ENCODE data around the gene IL6R.
"Not testable (repeated sequence)": the region's sequence is repeated elsewhere in the genome, so short reads cannot be mapped to it uniquely, and the experiment has no call there.

Gene IL6R

DNA sequence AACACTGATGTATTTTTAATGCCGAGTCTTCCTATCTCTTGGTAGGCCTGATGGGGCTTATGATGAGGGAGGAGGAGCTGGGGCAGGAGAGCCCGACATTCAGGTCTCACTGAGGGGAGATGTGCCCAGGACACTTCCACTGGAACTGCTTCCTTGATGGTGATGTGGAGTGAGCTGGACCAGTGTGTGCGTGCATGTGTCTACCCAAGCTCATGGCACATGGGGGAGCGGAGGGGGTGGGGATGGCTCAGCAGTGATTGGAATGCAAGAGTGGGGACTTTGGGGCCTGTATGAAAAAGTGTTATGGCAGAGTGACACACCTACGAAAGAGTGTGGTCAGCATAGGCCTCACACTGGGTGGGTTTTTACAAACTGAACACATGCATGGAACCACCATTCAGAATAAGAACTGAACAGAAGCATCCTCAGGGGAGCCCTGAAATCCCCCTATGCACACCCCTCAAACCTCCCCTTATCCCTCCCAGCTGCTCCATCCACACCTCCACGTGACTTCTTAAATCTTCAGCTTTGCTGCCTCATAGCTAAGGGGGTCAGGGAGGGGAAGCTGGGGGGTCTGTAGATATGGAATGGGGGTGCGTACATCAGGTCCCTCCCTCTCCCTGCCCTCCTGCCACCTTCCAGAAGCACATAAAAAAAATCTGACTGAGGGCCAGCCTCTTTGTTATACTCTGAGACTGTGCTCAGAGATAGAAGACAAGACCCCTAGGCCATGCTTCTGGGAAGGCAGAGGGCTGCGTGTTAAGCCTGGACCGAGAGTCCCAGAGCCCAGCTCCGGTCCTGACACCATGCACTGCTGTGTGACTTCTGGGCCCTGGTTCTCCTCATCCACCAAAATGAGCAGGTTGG, 11.6 kb downstream of the IL6R start:
- no peaks in the 10 kb centered on the region for H3K27me3 Mint-ChIP-seq
- peak overlapping the region; percentile 70 for H3K27ac Mint-ChIP-seq
- no peak overlapping the region for H3K4me3 Mint-ChIP-seq
- no peaks in the 10 kb centered on the region for H3K9me3 Mint-ChIP-seq
- peaks cover 74% of the 10 kb centered on the region for H3K4me1 Mint-ChIP-seq (ENCODE audit: low read depth)
- H3K36me3 Mint-ChIP-seq (ENCODE audit: low read depth): peaks cover under 1% of the 10 kb centered on the region
- peak; percentile 33 for DNase-seq

DNA sequence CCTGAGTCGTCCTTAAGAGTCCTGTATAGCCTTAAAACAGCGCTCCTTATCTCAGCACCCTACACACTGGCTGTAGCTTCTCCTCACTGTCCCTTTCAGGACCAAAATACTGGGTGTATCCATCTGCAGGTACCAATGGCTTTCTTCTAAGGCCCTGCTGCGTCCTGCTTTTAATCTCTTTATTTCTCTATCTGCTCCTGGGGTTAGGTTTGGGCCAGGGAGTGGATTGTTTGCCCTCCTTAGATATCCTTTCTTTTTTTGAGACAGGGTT, 12.1 kb downstream of the IL6R start:
- H3K27ac Mint-ChIP-seq: peak overlapping the region; percentile 70
- no peaks in the 10 kb centered on the region for H3K27me3 Mint-ChIP-seq
- no peaks in the 10 kb centered on the region for H3K36me3 Mint-ChIP-seq (ENCODE audit: low read depth)
- DNase-seq: peak; percentile 25
- H3K4me1 Mint-ChIP-seq (ENCODE audit: low read depth): peaks cover 77% of the 10 kb centered on the region
- no peak overlapping the region for H3K4me3 Mint-ChIP-seq
- H3K9me3 Mint-ChIP-seq: no peaks in the 10 kb centered on the region

DNA sequence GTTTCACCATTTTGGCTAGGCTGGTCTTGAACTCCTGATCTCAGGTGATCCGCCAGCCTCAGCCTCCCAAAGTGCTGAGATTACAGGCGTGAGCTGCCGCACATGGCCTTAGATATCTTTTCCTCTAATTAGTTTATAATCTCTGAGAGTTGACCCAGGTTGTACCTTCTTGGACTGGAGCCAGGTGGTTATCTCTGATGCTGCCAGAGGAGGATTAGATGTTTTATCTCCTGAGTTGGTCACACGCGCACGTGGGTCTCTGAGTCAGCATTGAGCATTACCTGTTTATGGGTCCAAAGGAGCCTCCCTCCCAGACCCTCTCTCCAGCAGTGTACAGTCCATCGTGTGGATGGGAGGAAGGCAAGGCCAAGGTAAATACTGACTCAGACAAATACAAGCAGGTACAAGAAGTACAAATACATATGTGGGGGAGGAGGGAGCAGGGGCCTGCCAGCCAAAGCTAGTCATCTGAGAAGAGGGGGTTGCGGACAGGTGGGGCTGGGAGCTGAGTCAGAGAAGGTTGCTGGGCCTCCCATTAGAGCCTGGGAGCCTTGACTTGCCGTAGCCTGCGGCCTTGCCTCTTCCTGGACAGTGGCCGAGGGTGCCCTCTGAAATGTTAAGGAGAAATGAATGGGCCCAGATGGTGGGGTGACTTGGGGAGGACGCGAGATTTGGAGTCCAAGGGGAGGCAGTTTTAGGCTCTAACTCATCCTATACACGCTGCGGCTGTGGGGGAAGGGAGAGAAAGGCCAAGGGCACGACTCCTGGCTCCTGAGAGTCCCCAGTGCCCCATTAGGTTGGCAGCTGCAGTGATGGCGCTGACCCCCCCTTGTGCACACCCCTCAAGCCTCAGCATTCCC, 13.1 kb downstream of the IL6R start:
- H3K9me3 Mint-ChIP-seq: no peaks in the 10 kb centered on the region
- H3K4me3 Mint-ChIP-seq: peak overlapping the region; percentile 28
- no peaks in the 10 kb centered on the region for H3K27me3 Mint-ChIP-seq
- H3K4me1 Mint-ChIP-seq (ENCODE audit: low read depth): peaks cover 84% of the 10 kb centered on the region
- peak; percentile 61 for DNase-seq
- H3K27ac Mint-ChIP-seq: peak overlapping the region; percentile 93
- no peaks in the 10 kb centered on the region for H3K36me3 Mint-ChIP-seq (ENCODE audit: low read depth)

DNA sequence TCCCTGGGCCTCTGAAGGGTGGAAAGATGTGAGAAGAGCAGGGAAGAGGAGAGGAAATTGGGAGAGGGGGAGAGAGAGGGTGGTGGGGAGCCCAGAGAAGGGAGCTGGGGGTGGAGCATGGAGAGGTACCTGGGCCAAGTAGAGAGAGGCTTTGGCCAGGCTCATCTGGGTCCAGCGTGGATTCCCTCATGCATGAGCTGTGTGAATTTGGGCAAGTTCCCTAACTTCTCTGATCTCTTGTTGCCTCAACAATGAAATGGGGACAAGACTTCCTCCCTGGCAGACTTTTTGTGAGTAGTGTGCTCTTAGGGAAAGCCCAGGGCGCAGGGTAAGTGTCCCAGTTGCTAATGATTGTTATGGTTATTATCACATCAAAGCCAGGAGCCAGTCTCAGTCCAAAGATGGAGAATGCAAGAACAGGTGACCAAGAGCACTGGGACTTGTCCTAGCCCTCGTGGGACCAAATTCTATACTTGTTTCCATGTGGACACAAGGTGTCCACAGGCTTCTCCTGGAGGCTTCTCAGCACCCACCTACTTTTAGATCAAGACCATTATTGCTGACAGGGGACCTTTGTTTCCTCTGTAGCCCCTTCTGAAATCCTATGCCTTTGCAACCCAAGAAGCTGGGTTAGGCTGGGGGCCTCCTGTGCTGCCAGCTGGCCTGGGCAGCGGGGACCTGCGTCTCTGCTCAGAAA, 13.9 kb downstream of the IL6R start:
- Mint-ChIP-seq H3K27ac (peak overlapping the region; percentile 93), H3K27me3 (no peaks in the 10 kb centered on the region), H3K4me3 (peak overlapping the region; percentile 62), H3K9me3 (no peaks in the 10 kb centered on the region), H3K4me1 (ENCODE audit: low read depth) (peaks cover 85% of the 10 kb centered on the region), H3K36me3 (ENCODE audit: low read depth) (no peaks in the 10 kb centered on the region)
- DNase-seq: peak; percentile 53

GRCh38 chr1:154419620-154420571, 14.8 kb downstream of the IL6R start:
- H3K27me3 Mint-ChIP-seq: no peaks in the 10 kb centered on the region
- peak overlapping the region; percentile 93 for H3K27ac Mint-ChIP-seq
- no peaks in the 10 kb centered on the region for H3K36me3 Mint-ChIP-seq (ENCODE audit: low read depth)
- DNase-seq: no peak
- peaks cover 87% of the 10 kb centered on the region for H3K4me1 Mint-ChIP-seq (ENCODE audit: low read depth)
- no peaks in the 10 kb centered on the region for H3K9me3 Mint-ChIP-seq
- peak overlapping the region; percentile 62 for H3K4me3 Mint-ChIP-seq

DNA sequence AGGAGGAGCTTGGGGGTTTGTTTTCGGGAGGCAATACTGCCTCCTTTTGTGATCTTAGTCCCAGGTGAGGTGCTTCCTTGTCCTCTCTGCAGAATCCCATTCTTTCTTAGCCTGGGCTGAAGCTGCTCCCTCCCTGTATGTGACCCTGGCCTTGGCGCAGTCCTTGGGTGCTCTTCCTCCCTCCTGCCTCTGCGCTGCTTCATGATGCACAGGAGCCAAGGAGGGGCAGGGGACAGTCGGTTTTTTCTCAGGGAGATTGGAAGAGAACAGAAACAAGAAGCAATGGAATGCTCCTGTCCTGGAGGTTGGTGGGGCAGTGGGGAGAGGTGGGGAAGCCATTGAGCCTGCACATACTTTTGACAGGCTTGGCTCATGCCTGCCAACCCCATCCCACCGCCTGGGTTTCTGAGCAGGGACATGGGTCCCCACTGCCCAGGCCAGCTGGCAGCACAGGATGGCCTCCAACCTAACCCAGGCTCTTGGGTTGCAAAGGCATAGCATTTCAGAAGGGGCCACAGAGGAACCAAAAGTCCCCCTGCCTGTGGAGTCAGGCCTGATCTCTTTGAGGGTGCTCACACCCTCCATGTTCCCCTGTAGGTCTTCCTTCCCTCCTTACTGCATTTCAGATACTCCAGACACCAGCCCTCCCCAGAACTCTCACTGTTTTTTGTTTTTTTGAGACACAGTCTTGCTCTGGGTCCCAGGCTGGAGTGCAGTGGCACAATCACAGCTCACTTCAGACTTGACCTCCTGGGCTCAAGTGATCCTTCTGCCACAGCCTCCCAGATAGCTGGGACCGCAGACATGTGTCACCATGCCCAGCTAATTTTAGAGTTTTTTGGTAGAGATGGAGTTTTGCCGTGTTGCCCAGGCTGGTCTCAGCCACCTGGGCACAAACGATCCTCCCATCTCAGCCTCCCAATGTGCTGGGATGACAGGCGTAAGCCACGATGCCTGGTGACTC, 16.1 kb downstream of the IL6R start:
- no peak for DNase-seq
- peak overlapping the region; percentile 82 for H3K27ac Mint-ChIP-seq
- no peaks in the 10 kb centered on the region for H3K27me3 Mint-ChIP-seq
- no peaks in the 10 kb centered on the region for H3K9me3 Mint-ChIP-seq
- H3K4me1 Mint-ChIP-seq (ENCODE audit: low read depth): peaks cover 92% of the 10 kb centered on the region
- H3K36me3 Mint-ChIP-seq (ENCODE audit: low read depth): no peaks in the 10 kb centered on the region
- no peak overlapping the region for H3K4me3 Mint-ChIP-seq

DNA sequence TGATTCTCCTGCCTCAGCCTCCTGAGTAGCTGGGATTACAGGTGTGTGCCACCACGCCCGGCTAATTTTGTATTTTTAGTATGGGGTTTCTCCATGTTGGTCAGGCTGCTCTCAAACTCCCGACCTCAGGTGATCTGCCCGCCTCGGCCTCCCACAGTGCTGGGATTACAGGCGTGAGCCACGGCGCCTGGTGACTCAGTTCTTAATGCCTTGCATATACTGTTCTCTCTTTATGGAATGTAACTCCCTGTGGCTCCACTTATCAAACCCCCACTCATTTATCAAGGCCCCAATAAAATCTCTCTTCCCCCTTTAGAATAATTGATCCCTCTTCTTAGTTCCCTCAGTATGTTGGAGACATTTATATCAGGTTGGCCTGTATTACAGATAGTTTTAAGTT, 16.9 kb downstream of the IL6R start:
- not testable (repeated sequence) for H3K27me3 Mint-ChIP-seq; DNase-seq; H3K9me3 Mint-ChIP-seq; H3K4me3 Mint-ChIP-seq; H3K36me3 Mint-ChIP-seq (ENCODE audit: low read depth)
- Mint-ChIP-seq H3K27ac (peak overlapping the region; percentile 60), H3K4me1 (ENCODE audit: low read depth) (peaks cover 88% of the 10 kb centered on the region)

- H3K27me3 Mint-ChIP-seq: no peaks in the 10 kb centered on the region
- peak overlapping the region; percentile 60 for H3K27ac Mint-ChIP-seq
- no peaks in the 10 kb centered on the region for H3K36me3 Mint-ChIP-seq (ENCODE audit: low read depth)
- no peak for DNase-seq
- H3K4me3 Mint-ChIP-seq: no peak overlapping the region
- peaks cover 88% of the 10 kb centered on the region for H3K4me1 Mint-ChIP-seq (ENCODE audit: low read depth)
- H3K9me3 Mint-ChIP-seq: no peaks in the 10 kb centered on the region
Observed at GRCh38 chr1:154422521-154422920, 17.4 kb downstream of the IL6R start.

DNA sequence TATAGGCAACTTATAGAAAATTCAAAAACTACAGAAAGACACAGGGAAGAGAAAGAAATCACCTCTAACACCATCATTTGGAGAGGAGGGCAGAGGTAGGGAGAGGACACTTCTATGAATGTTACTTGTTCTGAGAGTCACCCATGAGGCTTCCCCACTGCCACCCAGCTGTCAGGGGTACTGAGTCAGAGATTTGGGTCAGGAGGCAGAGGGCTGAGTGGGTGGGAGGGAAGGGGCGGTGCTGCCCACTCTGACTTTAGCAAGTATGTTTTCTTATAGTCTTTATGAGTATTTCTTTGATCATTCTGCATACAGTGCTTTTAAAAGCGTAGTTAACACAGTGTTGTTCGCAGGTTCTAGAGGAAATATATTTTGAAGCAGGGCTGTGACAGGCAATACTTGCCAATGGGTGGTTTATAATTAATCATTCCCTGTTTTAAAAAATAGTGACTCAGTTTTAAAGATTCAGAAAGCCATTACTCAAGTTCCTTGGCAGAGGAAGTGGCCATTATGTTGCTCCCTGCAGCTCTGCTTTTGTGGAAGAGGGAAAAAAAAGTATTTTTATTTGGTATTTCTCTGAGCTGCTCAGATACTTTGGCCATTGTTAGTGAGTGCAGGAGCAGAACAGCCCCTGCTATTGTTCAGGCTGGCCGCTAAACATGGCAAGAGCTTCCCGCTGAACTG, 18.3 kb downstream of the IL6R start:
- Mint-ChIP-seq H3K4me1 (ENCODE audit: low read depth) (peaks cover 85% of the 10 kb centered on the region), H3K27me3 (no peaks in the 10 kb centered on the region), H3K4me3 (no peak overlapping the region), H3K36me3 (ENCODE audit: low read depth) (no peaks in the 10 kb centered on the region), H3K9me3 (no peaks in the 10 kb centered on the region), H3K27ac (peak overlapping the region; percentile 79)
- no peak for DNase-seq

DNA sequence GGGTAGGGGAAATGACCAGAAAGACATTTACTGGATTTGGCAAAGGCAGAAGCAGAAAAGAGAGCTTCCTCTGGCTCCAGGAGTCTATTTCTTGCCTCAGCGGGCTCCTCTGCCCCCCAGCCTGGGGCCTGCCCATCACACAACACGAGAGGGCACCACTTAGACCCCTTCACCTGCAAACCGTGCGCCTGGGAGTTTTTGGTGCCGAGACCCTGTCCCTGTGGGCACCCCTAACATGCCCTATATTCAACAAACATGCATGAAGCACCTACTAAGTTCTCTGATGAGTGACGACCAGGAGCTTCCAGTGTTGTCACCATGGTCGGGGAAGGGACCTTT, 18.8 kb downstream of the IL6R start:
- Mint-ChIP-seq H3K27me3 (no peaks in the 10 kb centered on the region), H3K27ac (peak overlapping the region; percentile 79)

DNA sequence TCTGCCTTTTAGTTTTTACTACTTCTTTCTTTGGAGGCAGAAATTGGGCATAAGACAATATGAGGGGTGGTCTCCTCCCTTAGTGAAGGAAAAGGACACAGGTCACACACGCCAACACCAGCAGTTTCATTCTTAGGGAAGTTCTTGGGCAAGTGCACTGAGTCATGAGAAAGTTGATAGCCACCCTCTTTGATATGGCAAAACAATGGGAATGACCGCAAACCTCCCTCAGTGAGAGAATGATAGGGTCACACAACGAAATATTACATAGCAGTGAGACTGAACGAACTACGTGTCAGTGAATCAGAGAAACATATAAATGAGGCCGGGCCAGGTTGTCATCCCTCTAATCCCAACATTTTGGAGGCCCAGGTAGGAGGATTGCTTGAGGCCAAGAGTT, 20.0 kb downstream of the IL6R start:
- H3K27me3 Mint-ChIP-seq: no peaks in the 10 kb centered on the region
- no peak overlapping the region for H3K4me3 Mint-ChIP-seq
- no peaks in the 10 kb centered on the region for H3K9me3 Mint-ChIP-seq
- no peak overlapping the region for H3K27ac Mint-ChIP-seq
- H3K4me1 Mint-ChIP-seq (ENCODE audit: low read depth): peaks cover 74% of the 10 kb centered on the region
- peaks cover 9% of the 10 kb centered on the region for H3K36me3 Mint-ChIP-seq (ENCODE audit: low read depth)
- DNase-seq: no peak

More for the DNA sequence above, 18.8 kb downstream of the IL6R start:
- no peak for DNase-seq
- H3K36me3 Mint-ChIP-seq (ENCODE audit: low read depth): no peaks in the 10 kb centered on the region
- no peak overlapping the region for H3K4me3 Mint-ChIP-seq
- H3K9me3 Mint-ChIP-seq: no peaks in the 10 kb centered on the region
- peaks cover 82% of the 10 kb centered on the region for H3K4me1 Mint-ChIP-seq (ENCODE audit: low read depth)

GRCh38 chr1:154427173-154428139, 22.3 kb downstream of the IL6R start:
- H3K9me3 Mint-ChIP-seq: no peaks in the 10 kb centered on the region
- DNase-seq: no peak
- H3K27me3 Mint-ChIP-seq: no peaks in the 10 kb centered on the region
- peak overlapping the region; percentile 32 for H3K27ac Mint-ChIP-seq
- H3K4me3 Mint-ChIP-seq: no peak overlapping the region
- peaks cover 18% of the 10 kb centered on the region for H3K36me3 Mint-ChIP-seq (ENCODE audit: low read depth)
- peaks cover 77% of the 10 kb centered on the region for H3K4me1 Mint-ChIP-seq (ENCODE audit: low read depth)
